ENCODE data around the gene SUSD3. TPM values are rescaled to one million over a fixed set of nuclear protein-coding genes. Genes with fewer than 3 reads are reported as not detected.

The SUSD3 gene
- total RNA-seq, 4 donors from 2014 or later = 5.5 to 21.5 (median 7.9) TPM

DNA sequence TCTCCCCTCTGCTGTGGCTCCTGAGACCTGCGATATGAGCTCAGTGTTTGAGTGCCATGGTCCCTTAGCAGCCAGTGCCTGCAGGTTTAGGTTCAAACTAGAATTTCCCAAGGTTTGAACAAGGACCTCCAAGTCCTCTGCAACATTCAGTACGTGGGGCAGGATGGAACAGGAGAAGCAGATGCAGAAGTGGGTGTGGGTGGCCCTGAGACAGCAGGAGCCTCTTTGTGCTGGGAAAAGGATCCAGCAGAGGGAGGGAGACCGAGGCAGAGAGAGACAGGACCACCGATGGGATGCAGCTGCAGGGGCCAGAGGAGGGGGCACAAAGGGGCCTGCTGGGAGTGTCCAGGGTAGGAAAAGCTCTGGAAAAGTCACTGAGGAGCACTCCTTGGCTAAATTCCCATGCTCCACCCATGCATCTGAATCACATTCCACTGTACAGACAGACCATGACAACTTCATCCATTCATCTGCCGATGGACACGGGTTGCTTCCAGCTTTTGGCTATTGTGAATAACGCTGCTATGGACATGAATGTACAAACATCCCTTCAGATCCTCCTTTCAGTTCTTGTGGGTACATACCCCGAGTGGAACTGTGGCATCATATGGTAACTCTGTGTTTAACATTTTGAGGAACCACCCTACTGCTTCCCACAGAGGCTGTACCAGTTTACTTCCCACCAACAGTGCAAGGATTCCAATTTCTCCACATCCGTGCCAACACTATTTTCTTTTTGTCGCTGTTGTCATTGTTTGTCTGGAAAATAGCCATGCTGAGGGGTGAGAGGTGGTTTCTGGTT, 26.7 kb upstream of the SUSD3 start:
- Histone ChIP-seq H3K27me3 (no peaks in the 10 kb centered on the region), H3K9me3 (no peaks in the 10 kb centered on the region), H3K27ac (no peak overlapping the region), H3K4me1 (no peaks in the 10 kb centered on the region), H3K4me3 (no peak overlapping the region), H3K36me3 (no peaks in the 10 kb centered on the region)
- TF ChIP-seq POLR2A (IDR thresholded peaks at IDR 0.05) = no peak
- TF ChIP-seq, protein P1, sequence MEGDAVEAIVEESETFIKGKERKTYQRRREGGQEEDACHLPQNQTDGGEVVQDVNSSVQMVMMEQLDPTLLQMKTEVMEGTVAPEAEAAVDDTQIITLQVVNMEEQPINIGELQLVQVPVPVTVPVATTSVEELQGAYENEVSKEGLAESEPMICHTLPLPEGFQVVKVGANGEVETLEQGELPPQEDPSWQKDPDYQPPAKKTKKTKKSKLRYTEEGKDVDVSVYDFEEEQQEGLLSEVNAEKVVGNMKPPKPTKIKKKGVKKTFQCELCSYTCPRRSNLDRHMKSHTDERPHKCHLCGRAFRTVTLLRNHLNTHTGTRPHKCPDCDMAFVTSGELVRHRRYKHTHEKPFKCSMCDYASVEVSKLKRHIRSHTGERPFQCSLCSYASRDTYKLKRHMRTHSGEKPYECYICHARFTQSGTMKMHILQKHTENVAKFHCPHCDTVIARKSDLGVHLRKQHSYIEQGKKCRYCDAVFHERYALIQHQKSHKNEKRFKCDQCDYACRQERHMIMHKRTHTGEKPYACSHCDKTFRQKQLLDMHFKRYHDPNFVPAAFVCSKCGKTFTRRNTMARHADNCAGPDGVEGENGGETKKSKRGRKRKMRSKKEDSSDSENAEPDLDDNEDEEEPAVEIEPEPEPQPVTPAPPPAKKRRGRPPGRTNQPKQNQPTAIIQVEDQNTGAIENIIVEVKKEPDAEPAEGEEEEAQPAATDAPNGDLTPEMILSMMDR (IDR thresholded peaks at IDR 0.05) = no peak
- DNase-seq = no peak

DNA sequence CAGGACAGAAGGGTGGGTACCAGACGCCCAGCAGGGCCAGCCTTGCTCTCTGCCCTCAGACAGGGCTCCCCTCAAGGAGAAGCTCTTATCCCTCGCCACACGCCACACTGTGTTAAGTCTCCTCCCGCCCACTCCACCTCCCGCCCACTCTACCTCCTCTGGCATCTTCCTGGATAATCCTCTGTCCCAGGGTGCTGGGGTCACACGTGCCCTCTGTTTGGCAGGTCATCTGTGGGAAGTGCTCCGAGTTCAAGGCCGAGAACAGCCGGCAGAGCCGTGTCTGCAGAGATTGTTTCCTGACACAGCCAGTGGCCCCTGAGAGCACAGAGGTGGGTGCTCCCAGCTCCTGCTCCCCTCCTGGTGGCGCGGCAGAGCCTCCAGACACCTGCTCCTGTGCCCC, 26.0 kb upstream of the SUSD3 start:
- TF ChIP-seq, protein P1 (IDR thresholded peaks at IDR 0.05) = no peak
- TF ChIP-seq POLR2A (IDR thresholded peaks at IDR 0.05) = no peak

DNA sequence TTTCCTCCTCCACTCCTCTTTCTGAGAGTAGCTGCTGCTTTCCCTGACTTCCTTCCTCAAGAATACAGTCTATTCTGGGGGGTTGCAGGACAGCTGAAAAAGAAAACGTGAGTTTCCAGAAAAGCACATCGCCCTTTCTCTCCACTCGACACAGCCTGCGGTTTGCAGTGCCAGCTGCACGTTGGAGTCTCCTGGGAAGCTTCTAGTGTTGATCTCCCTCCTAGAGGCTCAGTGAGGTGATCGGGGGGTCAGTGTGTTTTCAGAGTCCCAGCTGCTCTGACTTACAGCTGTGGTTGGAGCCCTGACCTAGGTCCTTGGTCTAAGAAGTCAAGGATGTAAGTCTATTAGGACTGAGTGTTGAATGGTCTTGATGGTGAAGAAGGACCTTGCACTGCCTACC, 25.0 kb upstream of the SUSD3 start:
- Histone ChIP-seq H3K27me3 (no peaks in the 10 kb centered on the region), H3K36me3 (no peaks in the 10 kb centered on the region), H3K27ac (no peak overlapping the region), H3K9me3 (no peaks in the 10 kb centered on the region), H3K4me1 (peaks cover 0 to 7% (median 0%) of the 10 kb centered on the region in 4 donors), H3K4me3 (no peak overlapping the region)
- TF ChIP-seq, protein P1 (IDR thresholded peaks at IDR 0.05) = no peak
- no peak for TF ChIP-seq POLR2A (IDR thresholded peaks at IDR 0.05)
- DNase-seq = no peak

More for the DNA sequence above, 26.0 kb upstream of the SUSD3 start:
- peaks cover 0 to under 1% (median 0%) of the 10 kb centered on the region in 4 donors for H3K4me1 ChIP-seq
- no peak for DNase-seq
- H3K4me3 ChIP-seq = no peak overlapping the region
- no peaks in the 10 kb centered on the region for H3K27me3 ChIP-seq
- H3K9me3 ChIP-seq = no peaks in the 10 kb centered on the region
- no peak overlapping the region for H3K27ac ChIP-seq
- no peaks in the 10 kb centered on the region for H3K36me3 ChIP-seq

DNA sequence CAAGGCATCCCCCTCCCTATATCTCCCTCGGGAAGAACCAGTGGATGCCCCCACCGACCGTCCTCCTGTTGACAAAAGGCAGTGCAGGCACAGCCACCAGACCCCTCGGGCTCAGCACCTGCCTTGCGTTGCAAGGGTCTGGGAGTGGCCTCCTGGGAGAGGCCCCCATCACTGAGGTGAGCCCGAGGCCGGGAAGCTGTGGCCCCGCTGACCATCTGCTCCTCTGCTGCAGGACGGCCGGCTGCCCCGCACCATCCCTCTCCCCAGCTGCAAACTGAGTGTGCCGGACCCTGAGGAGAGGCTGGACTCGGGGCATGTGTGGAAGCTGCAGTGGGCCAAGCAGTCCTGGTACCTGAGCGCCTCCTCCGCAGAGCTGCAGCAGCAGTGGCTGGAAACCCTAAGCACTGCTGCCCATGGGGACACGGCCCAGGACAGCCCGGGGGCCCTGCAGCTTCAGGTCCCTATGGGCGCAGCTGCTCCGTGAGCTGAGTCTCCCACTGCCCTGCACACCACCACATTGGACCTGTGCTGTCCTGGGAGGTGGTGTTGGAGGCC, 23.3 kb upstream of the SUSD3 start:
- TF ChIP-seq, protein P1 (IDR thresholded peaks at IDR 0.05) = no peak
- TF ChIP-seq POLR2A (IDR thresholded peaks at IDR 0.05) = no peak
- Histone ChIP-seq H3K9me3 (no peaks in the 10 kb centered on the region), H3K4me3 (no peak overlapping the region), H3K36me3 (no peaks in the 10 kb centered on the region), H3K27me3 (no peaks in the 10 kb centered on the region), H3K27ac (no peak overlapping the region), H3K4me1 (peaks cover 0 to 7% (median 0%) of the 10 kb centered on the region in 4 donors)
- no peak for DNase-seq

DNA sequence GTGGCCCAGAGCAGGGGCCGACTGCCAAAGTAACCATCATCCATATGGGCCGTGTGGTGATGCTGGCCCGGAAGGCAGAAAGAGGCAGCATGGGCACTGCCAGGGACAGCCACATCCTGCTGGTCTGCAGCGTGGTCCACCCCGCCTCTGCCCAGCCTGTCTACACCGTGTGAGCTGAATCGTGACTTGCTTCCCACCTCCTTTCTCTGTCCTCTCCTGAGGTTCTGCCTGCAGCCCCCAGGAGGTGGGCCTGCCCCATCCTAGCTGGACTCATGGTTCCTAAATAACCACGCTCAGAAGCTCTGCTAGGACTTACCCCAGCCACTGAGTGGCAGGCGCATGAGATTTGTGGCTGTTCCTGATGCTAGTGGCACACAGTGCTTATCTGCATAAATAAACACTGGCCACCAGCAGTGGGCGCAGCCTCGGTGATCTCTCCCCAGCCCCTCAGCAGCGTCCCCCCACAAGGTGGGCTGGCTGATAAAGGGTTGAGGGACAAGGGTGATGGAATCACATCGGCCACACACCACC, 22.6 kb upstream of the SUSD3 start:
- Histone ChIP-seq H3K4me1 (peaks cover 0 to 7% (median 0%) of the 10 kb centered on the region in 4 donors), H3K27ac (no peak overlapping the region)
- no peak for TF ChIP-seq POLR2A (IDR thresholded peaks at IDR 0.05)
- TF ChIP-seq, protein P1 (IDR thresholded peaks at IDR 0.05) = no peak

More for the DNA sequence above, 22.6 kb upstream of the SUSD3 start:
- DNase-seq = no peak
- Histone ChIP-seq H3K36me3 (no peaks in the 10 kb centered on the region), H3K4me3 (no peak overlapping the region), H3K9me3 (no peaks in the 10 kb centered on the region), H3K27me3 (no peaks in the 10 kb centered on the region)

Data from Peyer's patch (tissue), 4 donors.